A673 (cell line): ENCODE data around the gene LPCAT2. TPM values are rescaled to one million over a fixed set of nuclear protein-coding genes. Genes with fewer than 3 reads are reported as not detected.

Experiments
- BruUV-seq: library from RNA; stranded (reverse); fragments of 400-500 nt; replicated peaks from 2 replicates; lab custom pipeline; 2021; lab: Mats Ljungman, UMichigan
- CTCF ChIA-PET: fragments of 300-600 bp; sonication (Branson Sonifier 250); formaldehyde crosslinking; loops from one replicate; lab custom pipeline; 2022; ENCODE audit warnings: antibody characterized with exemption; lab: Charles Lee
- POLR2A ChIA-PET: fragments of 300-600 bp; sonication (Branson Sonifier 250); formaldehyde crosslinking; loops from one replicate; lab custom pipeline; 2022; ENCODE audit warnings: antibody characterized with exemption; ENCODE audit not compliant: low non-redundant PET; lab: Charles Lee
- DNase-seq: peaks from one replicate; pipeline ENCODE4 v3.0.0-alpha.2; 2015; ENCODE audit warnings: low spot score
- H3K27ac ChIP-seq: fragments of 200-600 bp; sonication (generic); 2 replicates; pipeline ENCODE4 v1.5.1; 2016; ENCODE audit warnings: mixed run types, low read depth, mild to moderate bottlenecking, mixed read lengths, antibody characterized with exemption, low read length; ENCODE audit not compliant: poor library complexity, severe bottlenecking
- H3K27me3 ChIP-seq: fragments of 200-600 bp; sonication (generic); replicated peaks from 2 replicates; pipeline ENCODE4 v1.6.1; 2017; ENCODE audit warnings: mixed run types, low read depth, mild to moderate bottlenecking, mixed read lengths, antibody characterized with exemption, low read length; ENCODE audit not compliant: insufficient read depth, poor library complexity
- H3K36me3 ChIP-seq: fragments of 200-600 bp; sonication (generic); 2 replicates; pipeline ENCODE4 v1.6.1; 2016; ENCODE audit warnings: mixed run types, mild to moderate bottlenecking, mixed read lengths, antibody characterized with exemption, low read length; ENCODE audit not compliant: insufficient read depth, poor library complexity, severe bottlenecking
- H3K4me1 ChIP-seq: fragments of 200-600 bp; sonication (generic); 2 replicates; pipeline ENCODE4 v1.6.1; 2017; ENCODE audit warnings: mixed run types, mild to moderate bottlenecking, mixed read lengths, antibody characterized with exemption, low read length; ENCODE audit not compliant: insufficient read depth, poor library complexity, severe bottlenecking
- H3K4me3 ChIP-seq: fragments of 200-600 bp; sonication (generic); 2 replicates; pipeline ENCODE4 v1.5.1; 2016; ENCODE audit warnings: low read depth, mixed run types, mild to moderate bottlenecking, mixed read lengths, low read length; ENCODE audit not compliant: poor library complexity, severe bottlenecking
- H3K9me3 ChIP-seq: fragments of 200-600 bp; sonication (generic); 2 replicates; pipeline ENCODE4 v1.6.1; 2016; ENCODE audit warnings: mixed run types, low read depth, mild to moderate bottlenecking, mixed read lengths, antibody characterized with exemption, low read length; ENCODE audit not compliant: poor library complexity, severe bottlenecking
- CTCF ChIP-seq: fragments of 300-800, 200-600 bp; sonication (generic); conservative IDR thresholded peaks from 2 replicates; pipeline ENCODE4 v1.5.1; 2017; ENCODE audit warnings: low read depth, mild to moderate bottlenecking, antibody characterized with exemption, low read length, moderate library complexity, mixed read lengths
- EZH2 ChIP-seq: fragments of 200-600 bp; sonication (generic); IDR thresholded peaks from 2 replicates; pipeline ENCODE4 v1.6.1; 2017; ENCODE audit warnings: borderline replicate concordance, low read depth, mild to moderate bottlenecking, mixed read lengths, antibody characterized with exemption, low read length; ENCODE audit not compliant: poor library complexity, severe bottlenecking
- intact Hi-C: fragments of 100-400 bp; cut with micrococcal nuclease; formaldehyde crosslinking; loops from one replicate; pipeline ENCODE4 v1.10.0; 2022; ENCODE audit not compliant: unreplicated experiment
- total RNA-seq: library from RNA; stranded (reverse); gene quantifications from 2 replicates; pipeline ENCODE4 v1.2.3, GENCODE V29; 2021

Gene LPCAT2
- total RNA-seq, 1 experiment from 2014 or later = 8.2 TPM

- H3K36me3 ChIP-seq = no peaks in the 10 kb centered on the region
- H3K27me3 ChIP-seq = no peaks in the 10 kb centered on the region
- no peaks in the 10 kb centered on the region for H3K4me1 ChIP-seq
- intact Hi-C loops = no loop called here
- H3K27ac ChIP-seq = no peak overlapping the region
- DNase-seq = no peak
- no peak for TF ChIP-seq EZH2
- TF ChIP-seq CTCF = no peak
- ChIA-PET CTCF (no interaction called here), POLR2A (no interaction called here)
- no TSS peak for BruUV-seq
- no peaks in the 10 kb centered on the region for H3K9me3 ChIP-seq
- no peak overlapping the region for H3K4me3 ChIP-seq
Observed at GRCh38 chr16:55570159-55570558, 61.3 kb downstream of the LPCAT2 start.

- TF ChIP-seq CTCF = no peak
- no peak for TF ChIP-seq EZH2
- Histone ChIP-seq H3K36me3 (no peaks in the 10 kb centered on the region), H3K4me3 (no peak overlapping the region), H3K9me3 (no peaks in the 10 kb centered on the region), H3K27ac (no peak overlapping the region), H3K27me3 (no peaks in the 10 kb centered on the region), H3K4me1 (no peaks in the 10 kb centered on the region)
- intact Hi-C loops = no loop called here
- ChIA-PET POLR2A (no interaction called here), CTCF (no interaction called here)
- BruUV-seq = no TSS peak
- DNase-seq = no peak
Observed at GRCh38 chr16:55571191-55571897, 62.5 kb downstream of the LPCAT2 start.

GRCh38 chr16:55572439-55572838, 63.6 kb downstream of the LPCAT2 start:
- POLR2A ChIA-PET = no interaction called here
- no peaks in the 10 kb centered on the region for H3K9me3 ChIP-seq
- no peak for DNase-seq
- no peaks in the 10 kb centered on the region for H3K36me3 ChIP-seq
- H3K4me3 ChIP-seq = no peak overlapping the region
- no peaks in the 10 kb centered on the region for H3K27me3 ChIP-seq
- CTCF ChIA-PET = no interaction called here
- H3K27ac ChIP-seq = no peak overlapping the region
- no peak for TF ChIP-seq CTCF
- TF ChIP-seq EZH2 = no peak
- intact Hi-C loops = no loop called here
- no peaks in the 10 kb centered on the region for H3K4me1 ChIP-seq
- no TSS peak for BruUV-seq
